ENCODE measurements around the gene BTNL3.

Gene BTNL3

DNA sequence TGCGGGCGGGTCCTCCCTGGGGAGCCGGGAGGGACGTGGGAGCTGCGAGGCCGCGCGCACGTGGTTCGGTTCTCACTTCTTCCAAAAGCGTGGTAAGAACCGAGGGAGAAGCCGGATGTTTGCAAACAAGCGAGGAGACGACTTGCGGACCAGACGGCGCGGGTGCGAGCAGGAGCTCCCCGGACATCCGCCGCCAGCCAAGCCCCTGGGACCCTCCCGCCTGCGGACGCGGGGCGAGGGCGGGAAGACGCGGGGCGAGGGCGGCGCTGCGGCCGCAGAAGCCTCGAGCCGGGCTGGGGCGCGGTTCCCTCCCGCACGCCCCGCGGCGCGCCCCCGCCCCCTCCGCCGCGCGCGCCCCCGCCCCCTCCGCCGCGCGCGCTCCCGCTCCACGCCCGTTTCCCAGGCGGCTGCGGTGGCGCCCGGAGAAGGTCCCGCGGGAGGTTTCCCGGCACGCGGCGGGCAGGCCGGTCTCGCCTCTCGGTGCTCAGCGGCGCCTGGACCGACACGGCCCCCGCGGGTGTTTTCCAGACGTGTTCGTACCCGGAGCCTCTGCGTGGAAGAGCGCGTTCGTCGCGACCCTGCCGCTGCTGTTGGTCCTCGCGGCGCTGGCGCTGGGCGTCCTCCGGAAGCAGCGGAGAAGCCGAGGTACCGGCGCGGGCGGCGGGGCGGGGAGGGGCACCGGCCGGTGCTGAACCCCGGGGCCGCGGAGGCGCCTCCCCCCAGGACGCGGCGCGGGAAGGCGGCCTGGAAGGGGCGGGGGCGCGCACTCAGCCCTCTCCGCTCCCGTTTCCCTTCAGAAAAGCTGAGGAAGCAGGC lies 64.2 kb downstream of the BTNL3 start:
- no peaks in the 10 kb centered on the region for H3K36me3 ChIP-seq (replicated peaks; ENCODE audit: low read depth, low read length)
- H3K79me2 ChIP-seq (ENCODE audit: low read length): no peaks in the 10 kb centered on the region
- no peaks in the 10 kb centered on the region for H3K9me3 ChIP-seq (ENCODE audit: insufficient read depth, low read length)
- no peak for TF ChIP-seq EZH2phosphoT487 (IDR thresholded peaks at IDR 0.05; ENCODE audit: low read depth)
- TF ChIP-seq, protein P1, sequence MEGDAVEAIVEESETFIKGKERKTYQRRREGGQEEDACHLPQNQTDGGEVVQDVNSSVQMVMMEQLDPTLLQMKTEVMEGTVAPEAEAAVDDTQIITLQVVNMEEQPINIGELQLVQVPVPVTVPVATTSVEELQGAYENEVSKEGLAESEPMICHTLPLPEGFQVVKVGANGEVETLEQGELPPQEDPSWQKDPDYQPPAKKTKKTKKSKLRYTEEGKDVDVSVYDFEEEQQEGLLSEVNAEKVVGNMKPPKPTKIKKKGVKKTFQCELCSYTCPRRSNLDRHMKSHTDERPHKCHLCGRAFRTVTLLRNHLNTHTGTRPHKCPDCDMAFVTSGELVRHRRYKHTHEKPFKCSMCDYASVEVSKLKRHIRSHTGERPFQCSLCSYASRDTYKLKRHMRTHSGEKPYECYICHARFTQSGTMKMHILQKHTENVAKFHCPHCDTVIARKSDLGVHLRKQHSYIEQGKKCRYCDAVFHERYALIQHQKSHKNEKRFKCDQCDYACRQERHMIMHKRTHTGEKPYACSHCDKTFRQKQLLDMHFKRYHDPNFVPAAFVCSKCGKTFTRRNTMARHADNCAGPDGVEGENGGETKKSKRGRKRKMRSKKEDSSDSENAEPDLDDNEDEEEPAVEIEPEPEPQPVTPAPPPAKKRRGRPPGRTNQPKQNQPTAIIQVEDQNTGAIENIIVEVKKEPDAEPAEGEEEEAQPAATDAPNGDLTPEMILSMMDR (IDR thresholded peaks at IDR 0.05; ENCODE audit: low read depth, low read length): no peak
- 0 out of 2 replicates have a peak, but pooled peaks cover 4% of the 10 kb centered on the region for H3K27me3 ChIP-seq (ENCODE audit: low read depth, low read length)
- no peaks in the 10 kb centered on the region for H3K4me1 ChIP-seq (ENCODE audit: low read length)
- no peak overlapping the region for H2AFZ ChIP-seq (ENCODE audit: low read depth, low read length)
- no peak overlapping the region for H3K4me3 ChIP-seq (ENCODE audit: low read length)
- no peak overlapping the region for H3K27ac ChIP-seq (ENCODE audit: low read length)
- no peak overlapping the region for H3K4me2 ChIP-seq (ENCODE audit: low read length)
- H3K9ac ChIP-seq (ENCODE audit: low read length): no peak overlapping the region
- no peaks in the 10 kb centered on the region for H4K20me1 ChIP-seq (ENCODE audit: insufficient read depth, low read length)

DNA sequence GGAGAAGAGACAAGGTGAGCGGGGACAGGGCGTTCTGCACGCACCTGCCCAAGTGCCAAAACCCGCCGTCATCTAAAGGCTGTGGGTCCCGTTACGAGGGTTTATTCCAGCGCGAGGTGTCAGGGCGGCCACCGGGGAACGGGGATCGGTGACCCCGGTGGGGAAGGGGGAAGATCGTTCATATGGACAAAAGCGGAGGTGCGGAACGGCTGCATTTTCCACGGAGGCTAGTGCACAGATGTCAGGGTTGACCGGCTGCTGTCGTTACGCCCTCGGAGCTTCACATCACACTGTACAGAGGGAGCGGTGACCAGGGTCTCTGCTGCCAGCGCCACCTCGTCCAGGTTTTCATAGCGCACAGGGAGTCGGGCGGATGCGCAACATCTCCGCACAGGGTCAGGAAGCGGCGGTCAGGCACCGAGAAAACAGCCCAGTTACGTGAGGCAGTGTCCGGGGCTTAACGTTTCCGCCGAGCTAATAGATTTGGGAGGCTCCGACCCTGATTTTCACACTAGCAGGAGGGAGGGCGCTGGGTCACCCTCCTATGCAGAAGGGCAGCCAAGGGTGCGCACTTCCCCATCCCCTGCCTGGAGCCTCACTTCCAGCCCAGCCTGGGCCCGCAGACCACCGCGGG lies 65.0 kb downstream of the BTNL3 start:
- Histone ChIP-seq H3K79me2 (ENCODE audit: low read length) (no peaks in the 10 kb centered on the region), H3K4me3 (ENCODE audit: low read length) (no peak overlapping the region), H3K27me3 (ENCODE audit: low read depth, low read length) (0 out of 2 replicates have a peak, but pooled peaks cover 4% of the 10 kb centered on the region), H3K4me2 (ENCODE audit: low read length) (no peak overlapping the region), H3K9ac (ENCODE audit: low read length) (no peak overlapping the region), H3K27ac (ENCODE audit: low read length) (no peak overlapping the region), H2AFZ (ENCODE audit: low read depth, low read length) (no peak overlapping the region), H3K4me1 (ENCODE audit: low read length) (no peaks in the 10 kb centered on the region), H4K20me1 (ENCODE audit: insufficient read depth, low read length) (no peaks in the 10 kb centered on the region), H3K9me3 (ENCODE audit: insufficient read depth, low read length) (no peaks in the 10 kb centered on the region), H3K36me3 (replicated peaks; ENCODE audit: low read depth, low read length) (no peaks in the 10 kb centered on the region)
- no peak for TF ChIP-seq EZH2phosphoT487 (IDR thresholded peaks at IDR 0.05; ENCODE audit: low read depth)
- TF ChIP-seq, protein P1 (IDR thresholded peaks at IDR 0.05; ENCODE audit: low read depth, low read length): no peak

DNA sequence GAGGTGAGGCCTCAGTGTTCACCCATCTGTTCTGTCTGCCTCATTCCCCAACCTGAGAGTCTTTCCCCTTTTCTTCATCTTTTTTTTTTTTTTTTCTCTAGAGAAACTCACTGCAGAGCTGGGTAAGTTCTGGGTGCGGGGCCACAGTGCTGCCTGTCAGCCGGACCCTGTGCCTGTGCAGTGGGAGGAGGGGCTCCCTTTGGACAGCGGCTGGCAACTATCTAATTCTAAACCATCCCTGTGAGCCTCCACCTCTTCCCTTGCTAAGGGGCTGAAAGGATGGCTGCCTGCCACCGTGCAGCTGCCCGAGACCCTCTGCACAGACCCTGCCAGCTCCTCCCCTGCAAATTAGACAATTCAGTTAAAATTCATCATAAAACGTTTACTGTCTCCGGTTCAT lies 65.5 kb downstream of the BTNL3 start:
- TF ChIP-seq EZH2phosphoT487 (IDR thresholded peaks at IDR 0.05; ENCODE audit: low read depth): no peak
- TF ChIP-seq, protein P1 (IDR thresholded peaks at IDR 0.05; ENCODE audit: low read depth, low read length): no peak
- H2AFZ ChIP-seq (ENCODE audit: low read depth, low read length): no peak overlapping the region
- H3K27me3 ChIP-seq (ENCODE audit: low read depth, low read length): 0 out of 2 replicates have a peak, but pooled peaks cover 2% of the 10 kb centered on the region
- H3K4me3 ChIP-seq (ENCODE audit: low read length): no peak overlapping the region
- no peaks in the 10 kb centered on the region for H3K9me3 ChIP-seq (ENCODE audit: insufficient read depth, low read length)
- no peaks in the 10 kb centered on the region for H3K36me3 ChIP-seq (replicated peaks; ENCODE audit: low read depth, low read length)
- H3K4me1 ChIP-seq (ENCODE audit: low read length): no peaks in the 10 kb centered on the region
- H3K9ac ChIP-seq (ENCODE audit: low read length): no peak overlapping the region
- H3K4me2 ChIP-seq (ENCODE audit: low read length): no peak overlapping the region
- no peaks in the 10 kb centered on the region for H4K20me1 ChIP-seq (ENCODE audit: insufficient read depth, low read length)
- H3K79me2 ChIP-seq (ENCODE audit: low read length): no peaks in the 10 kb centered on the region
- H3K27ac ChIP-seq (ENCODE audit: low read length): no peak overlapping the region

DNA sequence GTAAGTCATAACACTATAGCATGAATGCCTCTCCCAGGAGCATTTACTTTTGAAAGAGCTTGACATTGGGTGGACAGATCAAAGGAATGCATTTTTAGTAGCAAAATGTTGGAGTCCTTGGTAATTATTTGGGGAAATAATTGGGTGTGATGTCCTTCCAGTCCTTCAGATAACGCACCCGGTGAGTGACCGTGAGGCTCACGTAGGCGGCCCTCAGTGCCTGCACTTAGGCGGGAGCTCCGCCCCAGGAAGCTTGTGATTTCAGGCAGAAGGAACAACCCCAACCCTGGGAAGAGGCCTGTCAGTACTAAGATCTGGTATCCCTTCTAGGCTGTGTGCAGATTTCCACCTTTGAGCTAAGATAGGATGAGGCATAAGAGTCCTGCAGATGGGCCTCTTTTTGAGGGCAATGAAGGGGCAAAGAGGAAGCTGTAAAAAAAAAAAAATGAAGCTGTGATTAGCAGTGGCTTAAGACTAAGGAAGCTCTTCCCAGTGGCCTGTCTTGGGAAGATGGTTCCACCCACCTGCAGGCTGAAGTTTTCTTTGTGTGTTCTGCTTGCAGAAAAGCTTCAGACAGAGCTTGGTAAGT lies 66.3 kb downstream of the BTNL3 start:
- H3K4me1 ChIP-seq (ENCODE audit: low read length): no peaks in the 10 kb centered on the region
- H3K9ac ChIP-seq (ENCODE audit: low read length): no peak overlapping the region
- no peak overlapping the region for H2AFZ ChIP-seq (ENCODE audit: low read depth, low read length)
- no peak overlapping the region for H3K4me3 ChIP-seq (ENCODE audit: low read length)
- no peaks in the 10 kb centered on the region for H4K20me1 ChIP-seq (ENCODE audit: insufficient read depth, low read length)
- H3K9me3 ChIP-seq (ENCODE audit: insufficient read depth, low read length): no peaks in the 10 kb centered on the region
- H3K79me2 ChIP-seq (ENCODE audit: low read length): no peaks in the 10 kb centered on the region
- no peak overlapping the region for H3K27ac ChIP-seq (ENCODE audit: low read length)
- no peaks in the 10 kb centered on the region for H3K27me3 ChIP-seq (ENCODE audit: low read depth, low read length)
- H3K36me3 ChIP-seq (replicated peaks; ENCODE audit: low read depth, low read length): no peaks in the 10 kb centered on the region
- no peak for TF ChIP-seq EZH2phosphoT487 (IDR thresholded peaks at IDR 0.05; ENCODE audit: low read depth)
- TF ChIP-seq, protein P1 (IDR thresholded peaks at IDR 0.05; ENCODE audit: low read depth, low read length): no peak
- no peak overlapping the region for H3K4me2 ChIP-seq (ENCODE audit: low read length)
